H1 (cell line): ENCODE results near the gene DMPK. TPM values are rescaled to one million over a fixed set of nuclear protein-coding genes. Genes with fewer than 3 reads are reported as not detected.

Source experiments
- CTCF ChIA-PET: fragments of 300-600 bp; sonication (Branson Sonifier 250); formaldehyde crosslinking; loops from one replicate; lab custom pipeline; 2021; ENCODE audit not compliant: partially characterized antibody; lab: Charles Lee
- POLR2A ChIA-PET: fragments of 300-600 bp; sonication (Branson Sonifier 250); formaldehyde crosslinking; loops from one replicate; lab custom pipeline; 2021; ENCODE audit warnings: inconsistent platforms; ENCODE audit not compliant: partially characterized antibody; lab: Charles Lee
- DNase-seq, 2 experiments: peaks; one replicate each; pipeline versions ENCODE4 v3.0.0 to v3.0.0-alpha.2; 2010 to 2022; ENCODE audit warnings: low spot score in 2 of 2, low read depth in 1 of 2, mixed read lengths in 1 of 2
- FAIRE-seq: peaks from 2 replicates; lab custom pipeline; 2011; peaks lifted over from hg19 to GRCh38; lab: Jason Lieb, UNC
- H2AFZ ChIP-seq: 2 replicates; pipeline ENCODE4 v1.8.1; 2012; ENCODE audit warnings: low read length, inconsistent platforms
- H2AK5ac ChIP-seq: 2 replicates; pipeline ENCODE4 v1.6.1; 2013; ENCODE audit warnings: low read depth, low read length
- H2BK120ac ChIP-seq: replicated peaks from 2 replicates; pipeline ENCODE3; 2013; ENCODE audit warnings: low read depth, low read length, inconsistent platforms
- H2BK12ac ChIP-seq: 2 replicates; pipeline ENCODE4 v1.6.1; 2013; ENCODE audit warnings: low read depth, low read length
- H2BK15ac ChIP-seq: 2 replicates; pipeline ENCODE4 v1.6.1; 2013; ENCODE audit warnings: low read length
- H2BK20ac ChIP-seq: 2 replicates; pipeline ENCODE4 v1.6.1; 2013; ENCODE audit warnings: low read length
- H2BK5ac ChIP-seq: 2 replicates; pipeline ENCODE4 v1.6.1; 2013; ENCODE audit warnings: low read depth, low read length
- H3K14ac ChIP-seq: 2 replicates; pipeline ENCODE4 v1.6.1; 2013; ENCODE audit warnings: inconsistent platforms; ENCODE audit not compliant: insufficient read length
- H3K18ac ChIP-seq: 2 replicates; pipeline ENCODE4 v1.6.1; 2013; ENCODE audit warnings: low read length; ENCODE audit errors: extremely low read depth
- H3K23ac ChIP-seq: 2 replicates; pipeline ENCODE4 v1.6.1; 2013; ENCODE audit warnings: inconsistent platforms; ENCODE audit not compliant: insufficient read length
- H3K23me2 ChIP-seq: 2 replicates; pipeline ENCODE4 v1.6.1; 2013; ENCODE audit warnings: low read depth, low read length
- H3K27ac ChIP-seq: 2 replicates; pipeline ENCODE4 v1.6.1; 2011; ENCODE audit warnings: low read depth, low read length, inconsistent platforms
- H3K27me3 ChIP-seq, 4 experiments: replicated peaks in 1 of 4; 1 replicate in 1 of 4; 2 replicates in 3 of 4; pipeline versions ENCODE4 v1.6.1 to v1.8.1; 2011 to 2013; ENCODE audit warnings: low read length in 3 of 4, mild to moderate bottlenecking in 3 of 4, inconsistent platforms in 2 of 4, mixed read lengths in 2 of 4, moderate library complexity in 1 of 4; ENCODE audit not compliant: control insufficient read depth in 3 of 4, insufficient read depth in 3 of 4; ENCODE audit errors: extremely low read depth in 1 of 4
- H3K36me3 ChIP-seq, 4 experiments: 2 replicates each; pipeline versions ENCODE4 v1.6.1 to v1.8.1; 2011 to 2013; ENCODE audit warnings: mild to moderate bottlenecking in 4 of 4, low read length in 3 of 4, moderate library complexity in 2 of 4, control low read depth in 1 of 4, inconsistent platforms in 1 of 4; ENCODE audit not compliant: insufficient read depth in 4 of 4, control insufficient read depth in 2 of 4
- H3K4ac ChIP-seq: replicated peaks from 2 replicates; pipeline ENCODE3; 2013; ENCODE audit warnings: low read length, low read depth, mixed read lengths, inconsistent platforms; ENCODE audit not compliant: insufficient read length
- H3K4me1 ChIP-seq, 4 experiments: replicated peaks in 1 of 4; 1 replicate in 1 of 4; 2 replicates in 3 of 4; pipeline versions ENCODE4 v1.6.1 to v1.8.1; 2011 to 2013; ENCODE audit warnings: low read length in 3 of 4, inconsistent platforms in 2 of 4, mixed read lengths in 1 of 4; ENCODE audit not compliant: insufficient read depth in 4 of 4, control insufficient read depth in 3 of 4
- H3K4me2 ChIP-seq, 2 experiments: 2 replicates each; pipeline versions ENCODE4 v1.6.1 to v1.8.1; 2011 to 2013; ENCODE audit warnings: low read depth in 2 of 2, low read length in 2 of 2, control low read depth in 1 of 2, inconsistent platforms in 1 of 2, mild to moderate bottlenecking in 1 of 2; ENCODE audit not compliant: insufficient read depth in 1 of 2
- H3K4me3 ChIP-seq, 4 experiments: fragments of 200-600, 300-600 bp in 1 of 4; sonication (generic), shearing (Covaris generic), sonication (Bioruptor Twin) in 1 of 4; 2 replicates each; pipeline versions ENCODE4 v1.5.1 to v1.8.1; 2011 to 2016; ENCODE audit warnings: low read length in 4 of 4, low read depth in 3 of 4, control low read depth in 2 of 4, inconsistent platforms in 2 of 4, mild to moderate bottlenecking in 2 of 4, mixed read lengths in 1 of 4, moderate library complexity in 1 of 4; ENCODE audit not compliant: insufficient read depth in 2 of 4; ENCODE audit errors: extremely low read depth in 1 of 4
- H3K56ac ChIP-seq: replicated peaks from 2 replicates; pipeline ENCODE3; 2013; ENCODE audit warnings: low read depth, mild to moderate bottlenecking, mixed read lengths, low read length, inconsistent platforms; ENCODE audit not compliant: insufficient read length
- H3K79me1 ChIP-seq: 2 replicates; pipeline ENCODE4 v1.6.1; 2013; ENCODE audit warnings: low read depth, low read length, control low read depth
- H3K79me2 ChIP-seq, 2 experiments: 2 replicates each; pipeline versions ENCODE4 v1.6.1 to v1.8.1; 2012 to 2013; ENCODE audit warnings: low read length in 2 of 2, mild to moderate bottlenecking in 2 of 2, inconsistent platforms in 1 of 2; ENCODE audit not compliant: insufficient read depth in 2 of 2, control insufficient read depth in 1 of 2
- H3K9ac ChIP-seq, 4 experiments: replicated peaks in 1 of 4; 1 replicate in 1 of 4; 2 replicates in 3 of 4; pipeline versions ENCODE4 v1.6.1 to v1.8.1; 2011 to 2013; ENCODE audit warnings: low read depth in 3 of 4, low read length in 3 of 4, control low read depth in 2 of 4, mild to moderate bottlenecking in 2 of 4, moderate library complexity in 2 of 4, inconsistent platforms in 1 of 4; ENCODE audit errors: extremely low read depth in 1 of 4
- H3K9me3 ChIP-seq, 2 experiments: 2 replicates each; pipeline versions ENCODE4 v1.6.1 to v1.8.1; 2012 to 2013; ENCODE audit warnings: mild to moderate bottlenecking in 2 of 2, moderate library complexity in 2 of 2, control low read depth in 1 of 2, inconsistent platforms in 1 of 2, low read depth in 1 of 2, low read length in 1 of 2, mixed read lengths in 1 of 2; ENCODE audit not compliant: insufficient read depth in 2 of 2
- H4K20me1 ChIP-seq, 2 experiments: replicated peaks in 1 of 2; 2 replicates each; pipeline versions ENCODE3 to v1.8.1; 2011 to 2013; ENCODE audit warnings: inconsistent platforms in 2 of 2, low read length in 2 of 2, mild to moderate bottlenecking in 1 of 2; ENCODE audit not compliant: insufficient read depth in 2 of 2, control insufficient read depth in 1 of 2
- H4K5ac ChIP-seq: 2 replicates; pipeline ENCODE4 v1.6.1; 2013; ENCODE audit warnings: low read length, low read depth, mixed read lengths, inconsistent platforms; ENCODE audit not compliant: insufficient read length
- H4K8ac ChIP-seq: 2 replicates; pipeline ENCODE4 v1.8.0; 2013; ENCODE audit warnings: mild to moderate bottlenecking, moderate library complexity, low read length, inconsistent platforms; ENCODE audit not compliant: insufficient read depth; ENCODE audit errors: extremely low read depth
- H4K91ac ChIP-seq: replicated peaks from 2 replicates; pipeline ENCODE3; 2013; ENCODE audit warnings: low read length, mixed read lengths, inconsistent platforms; ENCODE audit not compliant: insufficient read length
- POLR2A ChIP-seq, 2 experiments: IDR thresholded peaks; 1 replicate in 1 of 2; 2 replicates in 1 of 2; pipeline ENCODE4 v1.6.1; 2011; ENCODE audit warnings: low read depth in 2 of 2, low read length in 2 of 2, mild to moderate bottlenecking in 2 of 2; ENCODE audit errors: control extremely low read depth in 1 of 2
- POLR2AphosphoS5 ChIP-seq: IDR thresholded peaks from 2 replicates; pipeline ENCODE4 v1.6.1; 2011; ENCODE audit warnings: low read depth, low read length
- RNF2 ChIP-seq: fragments of 200-900, 300-1000 bp; sonication (generic); IDR thresholded peaks from 2 replicates; pipeline ENCODE4 v1.7.1; 2016; ENCODE audit warnings: borderline replicate concordance, low read depth, mild to moderate bottlenecking, antibody characterized with exemption, low read length; ENCODE audit not compliant: poor library complexity, severe bottlenecking; ENCODE audit errors: missing control alignments
- SAP30 ChIP-seq: fragments of 300-600 bp; sonication (generic); IDR thresholded peaks from 2 replicates; pipeline ENCODE4 v1.7.1; 2012; ENCODE audit warnings: low read length, moderate library complexity, mild to moderate bottlenecking, inconsistent platforms; ENCODE audit not compliant: insufficient read depth, insufficient replicate concordance
- whole genome bisulfite sequencing, 2 experiments: shearing (Covaris generic) in 1 of 2; methylation state at CpG; one replicate each; pipeline versions ENCODE4 v1.1.6 to v1.1.7; 2013 to 2015; ENCODE audit warnings: low lambda C conversion rate in 2 of 2, mixed read lengths in 2 of 2, inconsistent platforms in 1 of 2, low coverage in 1 of 2, missing lambda C conversion rate in 1 of 2; ENCODE audit not compliant: insufficient replicate concordance in 2 of 2, insufficient coverage in 1 of 2, insufficient read length in 1 of 2; ENCODE audit errors: extremely low coverage in 1 of 2, missing lambda C conversion rate in 1 of 2; 5-methylcytosine and 5-hydroxymethylcytosine counted together
- polyA plus RNA-seq, 7 experiments: library from polyadenylated mRNA; depleted of rRNA in 3 of 7; stranded (reverse) in 5 of 7; unstranded in 2 of 7; fragments of >200 nt in 5 of 7; fragments of 200-250 nt in 2 of 7; gene quantifications; 1 replicate in 5 of 7; 2 replicates in 1 of 7; 4 replicates in 1 of 7; pipeline versions ENCODE4 v1.2.1 to v1.2.3, GENCODE V29; 2011 to 2013; ENCODE audit warnings: missing spikeins in 2 of 7, mixed read lengths in 2 of 7
- total RNA-seq: library from RNA; stranded (reverse); fragmentation: NEBNext Ultra II Directional; extraction: Animal tissue kit (Norgen Biotek cat#: 25700); gene quantifications from 2 replicates; pipeline ENCODE4 v1.2.1, GENCODE V29; 2021

The DMPK gene
- total and polyA plus RNA-seq, 2 of the 8 experiments (the other 6 are each of a cell fraction or from before 2014, with no cell fraction given) = 13.7 to 27.4 TPM

GRCh38 chr19:45771311-45771933 is 10.9 kb downstream of the DMPK start:
- no peak for FAIRE-seq
- H3K14ac ChIP-seq = no peak overlapping the region
- peak in 1 of 2 experiments; percentile 55 for DNase-seq
- no peaks in the 10 kb centered on the region for H4K20me1 ChIP-seq
- peak overlapping the region; percentile 61 to 99 for H3K4me2 ChIP-seq
- 0 out of 2 replicates have a peak overlapping the region, but pooled peaks have one; percentile 46 for H2BK15ac ChIP-seq
- no peak overlapping the region for H2BK5ac ChIP-seq
- no peak overlapping the region for H4K91ac ChIP-seq
- 0 out of 2 replicates have a peak overlapping the region, but pooled peaks have one; percentile 9 for H2BK12ac ChIP-seq
- no peaks in the 10 kb centered on the region for H3K9me3 ChIP-seq
- no peak overlapping the region for H3K23ac ChIP-seq
- peak overlapping the region in 1 of 4 experiments; percentile 33; a peak in 2 of 7 replicates for H3K9ac ChIP-seq
- no peak overlapping the region for H2AK5ac ChIP-seq
- ChIA-PET CTCF (interaction anchor here (0.6 to 6.7 kb wide), 13 partner anchors 10 to 91 kb away, joined by 3 to 55 read pairs (median 4); partner anchors contain the start of genes DMPK, FBXO46 and RSPH6A), POLR2A (interaction anchor here (0.6 to 16.2 kb wide), 12 partner anchors 9 to 81 kb away, joined by 3 to 284 read pairs (median 22); partner anchors contain the start of genes DMPK, FBXO46, MEIOSIN and QPCTL)
- H4K8ac ChIP-seq = no peak overlapping the region
- H3K79me1 ChIP-seq = no peaks in the 10 kb centered on the region
- H2BK120ac ChIP-seq = no peak overlapping the region
- H3K18ac ChIP-seq = no peak overlapping the region
- H2AFZ ChIP-seq = no peak overlapping the region
- H3K36me3 ChIP-seq = peaks cover 0 to 2% (median 0%) of the 10 kb centered on the region in 4 experiments; a peak in 2 of 8 replicates
- no peak overlapping the region for H3K27ac ChIP-seq
- peak overlapping the region; percentile 37 to 83 (median 78); a peak in 7 of 8 replicates for H3K4me3 ChIP-seq
- H3K79me2 ChIP-seq = no peaks in the 10 kb centered on the region
- WGBS, 2 experiments = 84% methylated on average over 22 of the region's 46 CpGs; no CpG with 5 or more reads in 1 of the 2 experiments
- no peak overlapping the region for H4K5ac ChIP-seq
- H3K4me1 ChIP-seq = peaks cover 0 to 13% (median 10%) of the 10 kb centered on the region in 4 experiments; a peak in 5 of 7 replicates
- peak; percentile 61; the same call in 1 of the 2 replicates for TF ChIP-seq POLR2AphosphoS5
- TF ChIP-seq POLR2A (IDR thresholded peaks at IDR 0.05; ENCODE audit: control extremely low read depth in 1 of 2, low read depth in 2 of 2, low read length in 2 of 2) = peak in 1 of 2 experiments; percentile 50; a peak in 1 of 3 replicates
- no peak for TF ChIP-seq RNF2
- TF ChIP-seq SAP30 = no peak
- H2BK20ac ChIP-seq = no peak overlapping the region
- H3K23me2 ChIP-seq = peaks cover 28% of the 10 kb centered on the region
- no peak overlapping the region for H3K56ac ChIP-seq
- no peaks in the 10 kb centered on the region for H3K27me3 ChIP-seq
- H3K4ac ChIP-seq = no peak overlapping the region
